Naive B cell (primary cell): ENCODE measurements around the gene CACNA1G. TPM values are rescaled to one million over a fixed set of nuclear protein-coding genes. Genes with fewer than 3 reads are reported as not detected.

ENCODE experiments used
- ATAC-seq, 2 donors: fragments of 150-1000 bp; cut with Tn5 transposase; 2 replicates each; pipeline ENCODE4 v1.10.0; 2021; ENCODE audit warnings: low read depth in 2 of 2, mild to moderate bottlenecking in 2 of 2, moderate library complexity in 2 of 2
- DNase-seq: peaks from one replicate; pipeline ENCODE4 v3.0.0; 2022
- H3K27ac Mint-ChIP-seq, 6 donors: one replicate each; pipeline ENCODE4 v1.8.0; 2020 to 2022; ENCODE audit warnings: mild to moderate bottlenecking in 6 of 6, mixed read lengths in 6 of 6, moderate library complexity in 5 of 6, inconsistent platforms in 2 of 6
- H3K27me3 Mint-ChIP-seq, 3 donors: one replicate each; pipeline ENCODE4 v1.8.0; 2021 to 2022; ENCODE audit warnings: mixed read lengths in 3 of 3, mild to moderate bottlenecking in 1 of 3
- H3K36me3 Mint-ChIP-seq, 2 donors: one replicate each; pipeline ENCODE4 v1.8.0; 2020 to 2022; ENCODE audit warnings: mixed read lengths in 2 of 2, inconsistent platforms in 1 of 2, mild to moderate bottlenecking in 1 of 2
- H3K4me1 Mint-ChIP-seq, 3 donors: one replicate each; pipeline ENCODE4 v1.8.0; 2020 to 2022; ENCODE audit warnings: mixed read lengths in 3 of 3, inconsistent platforms in 1 of 3, mild to moderate bottlenecking in 1 of 3, moderate library complexity in 1 of 3
- H3K4me3 Mint-ChIP-seq, 8 donors: one replicate each; pipeline ENCODE4 v1.8.0; 2020 to 2022; ENCODE audit warnings: mild to moderate bottlenecking in 8 of 8, mixed read lengths in 8 of 8, moderate library complexity in 8 of 8, inconsistent platforms in 2 of 8
- H3K9me3 Mint-ChIP-seq, 7 donors: one replicate each; pipeline ENCODE4 v1.8.0; 2020 to 2022; ENCODE audit warnings: mixed read lengths in 7 of 7, mild to moderate bottlenecking in 5 of 7, inconsistent platforms in 2 of 7, moderate library complexity in 1 of 7
- polyA plus RNA-seq, 6 donors: library from polyadenylated mRNA; unstranded; fragments of 300-500 nt; fragmentation: Illumina TruSeq; gene quantifications; one replicate each; pipeline ENCODE4 v1.2.3, GENCODE V29; 2021; ENCODE audit warnings: low read depth in 6 of 6

CACNA1G gene
- polyA plus RNA-seq, 6 donors from 2014 or later = not detected

GRCh38 chr17:50676065-50676975 is 115.8 kb downstream of the CACNA1G start:
- no peak for ATAC-seq
- Mint-ChIP-seq H3K4me1 (peaks cover 2 to 7% (median 3%) of the 10 kb centered on the region in 3 donors), H3K4me3 (no peak overlapping the region), H3K9me3 (no peaks in the 10 kb centered on the region), H3K27ac (no peak overlapping the region), H3K27me3 (peaks cover 21 to 48% (median 48%) of the 10 kb centered on the region in 3 donors), H3K36me3 (no peaks in the 10 kb centered on the region)
- DNase-seq = no peak

Other genes starting within 250 kb of the CACNA1G start
- gene XYLT2, start 214.6 kb upstream of the CACNA1G start, polyA plus RNA-seq = 10 to 100 TPM in 2 of 6 donors, 1 to 10 TPM in 4; 5.7 to 14.0 (median 9.5) TPM
- 10 to 100 TPM; 46.6 to 62.9 (median 50.4) TPM for gene MRPL27, start 187.5 kb upstream of the CACNA1G start, polyA plus RNA-seq
- gene EME1, start 187.5 kb upstream of the CACNA1G start, polyA plus RNA-seq = under 1 TPM in 4 of 6 donors, not detected in 2; 0.36 to 0.87 (median 0.59) TPM
- gene LRRC59, start 163.2 kb upstream of the CACNA1G start, polyA plus RNA-seq = 10 to 100 TPM; 15.4 to 29.2 (median 20.0) TPM
- 1 to 10 TPM; 3.3 to 9.1 (median 5.2) TPM for gene ACSF2, start 134.5 kb upstream of the CACNA1G start, polyA plus RNA-seq
- under 1 TPM in 3 of 6 donors, not detected in 3; 0.14 to 0.24 (median 0.16) TPM for gene CHAD, start 91.8 kb upstream of the CACNA1G start, polyA plus RNA-seq
- gene RSAD1, start 81.9 kb upstream of the CACNA1G start, polyA plus RNA-seq = 10 to 100 TPM; 42.1 to 58.9 (median 51.0) TPM
- gene MYCBPAP, start 52.3 kb upstream of the CACNA1G start, polyA plus RNA-seq = under 1 TPM in 3 of 6 donors, not detected in 3; 0.14 to 0.75 (median 0.47) TPM
- not detected for gene EPN3, start 28.0 kb upstream of the CACNA1G start, polyA plus RNA-seq
- gene SPATA20, start 13.5 kb upstream of the CACNA1G start, polyA plus RNA-seq = 10 to 100 TPM in 4 of 6 donors, 1 to 10 TPM in 2; 8.2 to 17.0 (median 11.9) TPM
- gene ABCC3, start 74.2 kb downstream of the CACNA1G start, polyA plus RNA-seq = under 1 TPM in 4 of 6 donors, not detected in 2; 0.44 to 0.99 (median 0.76) TPM
- 1 to 10 TPM; 3.3 to 6.4 (median 4.6) TPM for gene ANKRD40, start 147.2 kb downstream of the CACNA1G start, polyA plus RNA-seq
- gene LUC7L3, start 158.9 kb downstream of the CACNA1G start, polyA plus RNA-seq = 100 to 1,000 TPM in 1 of 6 donors, 10 to 100 TPM in 5; 35.9 to 106 (median 54.9) TPM
- not detected for gene ANKRD40CL, start 206.8 kb downstream of the CACNA1G start, polyA plus RNA-seq